DND-41 (cell line): ENCODE data around the gene ANO3.

Source experiments
- CTCF ChIP-seq: IDR thresholded peaks from 2 replicates; pipeline ENCODE4 v1.5.1; 2012; ENCODE audit warnings: borderline replicate concordance, low read length, moderate library complexity, mild to moderate bottlenecking; ENCODE audit not compliant: poor library complexity, severe bottlenecking; ENCODE audit errors: extremely low read depth
- EZH2 ChIP-seq: IDR thresholded peaks from 3 replicates; pipeline ENCODE4 v1.6.1; 2012; ENCODE audit warnings: borderline replicate concordance, low read depth, mild to moderate bottlenecking, moderate library complexity, low read length, inconsistent platforms; ENCODE audit not compliant: severe bottlenecking

- TF ChIP-seq CTCF = no peak
- TF ChIP-seq EZH2 = no peak
Measured at GRCh38 chr11:26549176-26549575, 217.2 kb downstream of the ANO3 start.
